HepG2 (cell line): ENCODE data around the gene ARHGEF4. TPM values are rescaled to one million over a fixed set of nuclear protein-coding genes. Genes with fewer than 3 reads are reported as not detected.
A peak's percentile ranks its signal among the peaks of the same experiment; 100 is the strongest.

Source experiments
- AGO2 ChIP-seq: fragments of 200-400 bp; formaldehyde crosslinking; optimal IDR thresholded peaks from 2 replicates; pipeline ENCODE3; 2017; ENCODE audit warnings: mild to moderate bottlenecking, low read depth, low read length, moderate library complexity
- E2F1 ChIP-seq: sonication (generic); formaldehyde crosslinking; IDR thresholded peaks from 2 replicates; pipeline ENCODE4 v1.5.0; 2020; ENCODE audit warnings: missing genetic modification reagents
- ELF1 ChIP-seq: sonication (generic); formaldehyde crosslinking; IDR thresholded peaks from 2 replicates; pipeline ENCODE4 v1.4.0; 2020; ENCODE audit warnings: missing genetic modification reagents
- FOXP4 ChIP-seq: sonication (generic); formaldehyde crosslinking; IDR thresholded peaks from 2 replicates; pipeline ENCODE4 v1.4.0; 2020; ENCODE audit warnings: missing genetic modification reagents
- HNRNPL ChIP-seq: fragments of 200-400 bp; formaldehyde crosslinking; IDR thresholded peaks from 2 replicates; pipeline ENCODE4 v1.6.1; 2017; ENCODE audit warnings: mild to moderate bottlenecking, low read depth, low read length
- KLF6 ChIP-seq: IDR thresholded peaks from 2 replicates; pipeline ENCODE4 v1.8.0; 2016; ENCODE audit warnings: missing biosample characterization, missing genetic modification reagents
- MAFG ChIP-seq: sonication (generic); formaldehyde crosslinking; IDR thresholded peaks from 2 replicates; pipeline ENCODE4 v1.5.1; 2020; ENCODE audit warnings: mild to moderate bottlenecking, missing genetic modification reagents
- MED13 ChIP-seq: sonication (generic); formaldehyde crosslinking; IDR thresholded peaks from 2 replicates; pipeline ENCODE4 v1.5.0; 2020; ENCODE audit warnings: missing genetic modification reagents
- MTERF4 ChIP-seq: sonication (generic); formaldehyde crosslinking; IDR thresholded peaks from 2 replicates; pipeline ENCODE4 v1.8.0; 2023; ENCODE audit warnings: mild to moderate bottlenecking, missing genetic modification reagents
- MYC ChIP-seq: sonication (generic); formaldehyde crosslinking; IDR thresholded peaks from 2 replicates; pipeline ENCODE4 v1.9.0; 2021; ENCODE audit warnings: missing genetic modification reagents, borderline replicate concordance
- NCOA2 ChIP-seq: sonication (generic); formaldehyde crosslinking; IDR thresholded peaks from 2 replicates; pipeline ENCODE4 v1.8.0; 2022; ENCODE audit warnings: inconsistent platforms
- NR2C2 ChIP-seq: sonication (generic); formaldehyde crosslinking; IDR thresholded peaks from 2 replicates; pipeline ENCODE4 v1.4.0; 2020; ENCODE audit warnings: missing genetic modification reagents, mild to moderate bottlenecking, moderate library complexity, borderline replicate concordance
- RAD51 ChIP-seq: fragments of 450-650 bp; IDR thresholded peaks from 2 replicates; pipeline ENCODE4 v1.6.1; 2016; ENCODE audit warnings: borderline replicate concordance
- RNF219 ChIP-seq: sonication (generic); formaldehyde crosslinking; IDR thresholded peaks from 2 replicates; pipeline ENCODE4 v1.5.0; 2020; ENCODE audit warnings: mild to moderate bottlenecking, missing genetic modification reagents
- SRF ChIP-seq: IDR thresholded peaks from 2 replicates; pipeline ENCODE4 v1.6.1; 2011; ENCODE audit warnings: mild to moderate bottlenecking, low read depth, low read length, moderate library complexity
- TCF7L2 ChIP-seq: IDR thresholded peaks from 2 replicates; pipeline ENCODE4 v1.6.1; 2011; ENCODE audit warnings: mild to moderate bottlenecking, low read depth, low read length, moderate library complexity
- THAP9 ChIP-seq: sonication (generic); formaldehyde crosslinking; IDR thresholded peaks from 2 replicates; pipeline ENCODE4; 2020; ENCODE audit warnings: missing genetic modification reagents, mild to moderate bottlenecking, borderline replicate concordance
- ZFP1 ChIP-seq: IDR thresholded peaks from 2 replicates; pipeline ENCODE4 v1.6.1; 2016
- ZNF17 ChIP-seq: sonication (generic); formaldehyde crosslinking; IDR thresholded peaks from 2 replicates; pipeline ENCODE4 v1.5.0; 2020; ENCODE audit warnings: mild to moderate bottlenecking, missing genetic modification reagents
- ZNF460 ChIP-seq: sonication (generic); formaldehyde crosslinking; IDR thresholded peaks from 2 replicates; pipeline ENCODE4 v1.5.1; 2020; ENCODE audit warnings: missing genetic modification reagents, mild to moderate bottlenecking, borderline replicate concordance
- ZNF468 ChIP-seq: sonication (generic); formaldehyde crosslinking; IDR thresholded peaks from 2 replicates; pipeline ENCODE4 v1.8.0; 2022; ENCODE audit warnings: mild to moderate bottlenecking, moderate library complexity, missing genetic modification reagents
- ZNF709 ChIP-seq: sonication (generic); formaldehyde crosslinking; IDR thresholded peaks from 2 replicates; pipeline ENCODE4 v1.5.0; 2020; ENCODE audit warnings: mild to moderate bottlenecking, missing genetic modification reagents
- polyA plus RNA-seq, 8 experiments: library from polyadenylated mRNA; depleted of rRNA in 3 of 8; stranded (reverse) in 7 of 8; unstranded in 1 of 8; fragments of >200 nt; fragmentation: Illumina TruSeq in 4 of 8; extraction: Trizol in 4 of 8; gene quantifications; 2 replicates each; pipeline versions ENCODE4 v1.2.1 to v1.2.3, GENCODE V29; 2011 to 2016; ENCODE audit warnings: low read depth in 4 of 8, missing spikeins in 1 of 8, mixed read lengths in 1 of 8; ENCODE audit not compliant: insufficient read depth in 1 of 8
- total RNA-seq, 5 experiments: library from RNA; depleted of rRNA; stranded (reverse); fragments of >200 nt; fragmentation: Illumina TruSeq; extraction: Trizol; gene quantifications; 2 replicates each; pipeline ENCODE4 v1.2.3, GENCODE V29; 2016; ENCODE audit warnings: low read depth in 1 of 5

The ARHGEF4 gene
- total and polyA plus RNA-seq, 2 of the 13 experiments (the other 11 are each of a cell fraction or from before 2014, with no cell fraction given): 0.11 to 0.13 TPM

GRCh38 chr2:131093696-131094462, 257.2 kb downstream of the ARHGEF4 start (continued):
- no peak for TF ChIP-seq RAD51
- no peak for TF ChIP-seq FOXP4 (CRISPR knock-in tag)
- no peak for TF ChIP-seq MAFG (CRISPR knock-in tag)
- no peak; the same call in 1 of the 2 replicates for TF ChIP-seq ZNF709 (CRISPR knock-in tag)
- 0 out of 2 replicates have a peak, but pooled peaks have one; percentile 22 for TF ChIP-seq HNRNPL
- TF ChIP-seq ELF1 (CRISPR knock-in tag): no peak
- TF ChIP-seq ZNF460 (CRISPR knock-in tag): peak; percentile 96
- TF ChIP-seq MED13 (CRISPR knock-in tag): no peak
- TF ChIP-seq MYC (CRISPR knock-in tag): no peak
- TF ChIP-seq NCOA2 (CRISPR knock-in tag): no peak
- TF ChIP-seq ZFP1 (CRISPR knock-in tag): no peak
- TF ChIP-seq MTERF4 (CRISPR knock-in tag): no peak
- no peak for TF ChIP-seq KLF6 (CRISPR knock-in tag)
- TF ChIP-seq SRF: no peak
- TF ChIP-seq E2F1 (CRISPR knock-in tag): no peak
- TF ChIP-seq THAP9 (CRISPR knock-in tag): peak; percentile 67; the same call in 1 of the 2 replicates
- TF ChIP-seq NR2C2 (CRISPR knock-in tag): no peak
- TF ChIP-seq RNF219 (CRISPR knock-in tag): 0 out of 2 replicates have a peak, but pooled peaks have one; percentile 11
- TF ChIP-seq ZNF468 (CRISPR knock-in tag): no peak
- no peak for TF ChIP-seq ZNF17 (CRISPR knock-in tag)
- no peak for TF ChIP-seq AGO2
- no peak for TF ChIP-seq TCF7L2
